ENCODE data around the gene ATN1.

The ATN1 gene

GRCh38 chr12:6944381-6945186 is 16.8 kb downstream of the ATN1 start:
- peak; percentile 79 for DNase-seq (ENCODE audit: low read depth, low spot score)

- DNase-seq (ENCODE audit: low read depth, low spot score): no peak
These were observed 17.9 kb downstream of the ATN1 start for GRCh38 chr12:6945613-6946012.

- no peak for DNase-seq (ENCODE audit: low read depth, low spot score)
These were observed 18.5 kb downstream of the ATN1 start for GRCh38 chr12:6946033-6946919.

- no peak for DNase-seq (ENCODE audit: low read depth, low spot score)
These were observed 19.2 kb downstream of the ATN1 start for GRCh38 chr12:6946920-6947374.

GRCh38 chr12:6947615-6948014 is 19.9 kb downstream of the ATN1 start:
- DNase-seq (ENCODE audit: low read depth, low spot score): no peak

- no peak for DNase-seq (ENCODE audit: low read depth, low spot score)
These were observed 21.3 kb downstream of the ATN1 start for GRCh38 chr12:6948873-6949594.

GRCh38 chr12:6950401-6950801 is 22.6 kb downstream of the ATN1 start:
- no peak for DNase-seq (ENCODE audit: low read depth, low spot score)

- DNase-seq (ENCODE audit: low read depth, low spot score): no peak
These were observed 23.2 kb downstream of the ATN1 start, which contains the start of gene PTPN6 for GRCh38 chr12:6950811-6951540. TSS of gene PTPN6 (plus strand) at chr12:6951356. CDS start at chr12:6951513, 157 bp downstream.

- DNase-seq (ENCODE audit: low read depth, low spot score): no peak
These were observed 23.9 kb downstream of the ATN1 start for GRCh38 chr12:6951551-6952120.

- DNase-seq (ENCODE audit: low read depth, low spot score): no peak
These were observed 24.5 kb downstream of the ATN1 start for GRCh38 chr12:6952121-6952862.

- DNase-seq (ENCODE audit: low read depth, low spot score): no peak
These were observed 25.2 kb downstream of the ATN1 start for GRCh38 chr12:6952863-6953441.

- DNase-seq (ENCODE audit: low read depth, low spot score): no peak
These were observed 25.9 kb downstream of the ATN1 start for GRCh38 chr12:6953442-6954315.

- DNase-seq (ENCODE audit: low read depth, low spot score): no peak
These were observed 26.8 kb downstream of the ATN1 start for GRCh38 chr12:6954316-6955107.

GRCh38 chr12:6955108-6956020 is 27.6 kb downstream of the ATN1 start:
- DNase-seq (ENCODE audit: low read depth, low spot score): no peak

- DNase-seq (ENCODE audit: low read depth, low spot score): no peak
These were observed 28.4 kb downstream of the ATN1 start for GRCh38 chr12:6956021-6956727.

- no peak for DNase-seq (ENCODE audit: low read depth, low spot score)
These were observed 29.5 kb downstream of the ATN1 start for GRCh38 chr12:6957151-6957701.
